Measurements from ENCODE around the gene TPSB2. TPM values are rescaled to one million over a fixed set of nuclear protein-coding genes. Genes with fewer than 3 reads are reported as not detected.
"Not testable (repeated sequence)": the region's sequence is repeated elsewhere in the genome, so short reads cannot be mapped to it uniquely, and the experiment has no call there.

The TPSB2 gene
- total RNA-seq, 1 donor from 2014 or later: not detected

DNA sequence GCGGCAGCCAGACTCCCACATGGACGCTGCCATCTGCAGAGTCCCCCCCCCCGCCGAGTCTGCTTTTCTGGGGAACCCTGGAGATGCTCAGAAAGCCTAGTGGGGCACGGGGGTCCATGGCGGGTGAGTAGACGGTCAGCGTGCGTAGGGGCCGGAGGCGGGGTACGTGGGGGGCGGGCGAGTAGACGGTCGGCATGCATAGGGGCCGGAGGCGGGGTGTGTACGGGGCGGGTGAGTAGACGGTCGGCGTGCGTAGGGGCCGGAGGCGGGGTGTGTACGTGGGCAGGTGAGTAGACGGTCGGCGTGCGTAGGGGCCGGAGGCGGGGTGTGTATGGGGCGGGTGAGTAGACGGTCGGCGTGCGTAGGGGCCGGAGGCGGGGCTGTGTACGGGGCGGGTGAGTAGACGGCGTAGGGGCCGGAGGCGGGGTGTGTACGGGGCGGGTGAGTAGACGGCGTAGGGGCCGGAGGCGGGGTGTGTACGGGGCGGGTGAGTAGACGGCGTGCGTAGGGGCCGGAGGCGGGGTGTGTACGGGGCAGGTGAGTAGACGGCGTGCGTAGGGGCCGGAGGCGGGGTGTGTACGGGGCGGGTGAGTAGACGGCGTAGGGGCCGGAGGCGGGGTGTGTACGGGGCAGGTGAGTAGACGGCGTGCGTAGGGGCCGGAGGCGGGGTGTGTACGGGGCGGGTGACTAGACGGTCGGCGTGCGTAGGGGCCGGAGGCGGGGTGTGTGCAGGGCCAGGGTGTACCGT, 44.4 kb downstream of the TPSB2 start:
- not testable (repeated sequence) for DNase-seq (ENCODE audit: low read depth)

DNA sequence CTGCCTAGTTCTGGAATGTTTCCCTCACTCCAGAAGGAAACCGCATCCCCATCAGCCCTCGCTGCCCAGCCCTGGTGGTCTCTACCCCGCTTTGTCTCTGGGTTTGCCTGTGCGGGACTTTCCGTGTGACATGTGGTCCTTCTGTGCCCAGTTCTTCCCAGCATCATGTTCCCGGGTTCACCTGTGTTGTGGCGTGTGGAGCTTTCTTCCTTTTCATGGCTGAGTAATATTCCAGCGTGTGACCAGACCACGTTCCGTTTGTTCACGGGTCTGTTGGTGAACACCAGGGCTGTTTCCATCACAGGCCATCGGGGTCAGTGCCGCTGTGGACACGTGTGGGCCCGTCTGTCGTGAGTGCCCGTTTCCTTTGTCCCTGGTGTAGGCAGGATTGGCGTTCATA, 45.0 kb downstream of the TPSB2 start:
- no peak for DNase-seq (ENCODE audit: low read depth)

DNA sequence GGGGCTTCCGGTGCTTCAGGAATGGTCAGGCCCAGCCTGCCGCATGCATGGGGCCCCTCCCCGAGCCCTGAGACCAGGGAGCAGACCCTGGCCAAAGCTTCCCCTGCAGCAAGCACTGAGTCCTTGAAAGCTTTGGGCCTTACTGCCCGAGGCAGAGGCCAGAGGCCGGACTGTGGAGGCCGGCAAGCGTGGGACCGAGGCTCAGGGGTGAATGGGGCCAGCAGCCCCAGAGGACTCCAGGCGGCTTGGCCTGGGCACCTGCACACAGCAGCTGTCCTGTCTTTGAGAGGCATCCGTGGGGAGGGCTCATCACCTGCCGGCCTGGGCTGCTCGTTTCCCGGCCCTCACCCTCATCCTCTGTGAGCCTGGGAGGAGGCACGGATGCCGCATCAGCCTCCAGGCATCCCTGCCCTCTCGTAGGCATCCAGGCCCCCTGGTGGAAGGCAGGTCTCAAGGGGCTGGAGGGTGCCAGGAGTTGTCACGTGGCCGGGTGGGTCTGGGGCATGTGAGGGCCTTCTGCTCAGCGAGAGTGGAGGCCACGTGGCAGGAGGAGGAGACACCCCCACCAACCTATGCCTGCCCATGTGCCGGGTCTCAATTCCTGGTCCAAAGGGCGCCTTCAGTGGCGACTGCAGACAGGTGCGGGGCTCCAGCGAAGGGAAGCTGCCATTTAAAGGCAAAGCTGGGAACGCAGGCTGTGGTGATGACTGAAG, 45.7 kb downstream of the TPSB2 start:
- DNase-seq (ENCODE audit: low read depth): no peak

DNA sequence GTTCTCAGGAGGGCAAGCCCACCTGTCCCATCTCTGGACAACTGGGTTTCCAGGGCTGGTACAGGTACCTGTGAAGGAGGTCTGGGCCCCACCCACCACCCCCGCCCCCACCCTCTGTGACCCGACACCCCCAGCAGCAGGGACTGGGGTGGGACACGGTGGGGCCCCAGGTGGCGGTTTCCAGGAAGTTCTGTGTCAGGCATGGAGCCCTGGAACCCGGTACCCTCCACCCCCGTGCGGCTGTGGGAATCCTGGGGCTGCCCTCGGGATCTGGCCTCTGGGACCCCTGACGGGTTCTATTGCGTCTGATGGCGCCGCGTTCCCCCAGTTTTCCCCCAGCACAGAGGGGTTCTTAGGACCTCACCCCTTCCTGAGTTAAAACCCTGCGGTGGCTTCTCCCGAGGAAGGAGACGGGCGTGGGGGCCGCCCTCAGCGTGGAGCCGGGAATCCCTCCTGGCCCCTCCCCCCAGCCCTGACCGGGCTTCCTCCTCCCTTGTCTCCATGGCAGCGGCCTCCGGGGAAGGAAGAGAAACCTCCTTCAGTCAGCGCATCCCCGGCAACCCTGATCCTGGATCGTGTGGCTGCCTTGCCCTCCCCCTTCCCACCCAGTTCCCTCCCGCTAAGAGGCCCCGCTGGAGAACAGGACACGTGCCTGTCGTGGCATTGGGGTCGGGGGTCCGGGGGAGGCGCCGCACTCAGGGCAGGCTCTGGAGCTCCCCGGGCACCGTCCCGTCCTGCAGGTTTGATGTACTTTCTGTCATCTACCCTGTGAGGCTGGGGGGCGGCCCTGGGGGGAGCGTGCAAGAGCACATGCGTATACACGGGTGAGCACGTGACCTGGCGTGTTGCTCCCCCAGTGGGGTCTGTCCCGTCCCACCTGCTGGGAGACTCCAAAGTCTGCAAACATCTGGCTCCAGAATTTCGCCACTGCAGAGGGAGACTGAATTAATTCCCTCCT, 46.8 kb downstream of the TPSB2 start:
- DNase-seq (ENCODE audit: low read depth): peak; percentile 82

DNA sequence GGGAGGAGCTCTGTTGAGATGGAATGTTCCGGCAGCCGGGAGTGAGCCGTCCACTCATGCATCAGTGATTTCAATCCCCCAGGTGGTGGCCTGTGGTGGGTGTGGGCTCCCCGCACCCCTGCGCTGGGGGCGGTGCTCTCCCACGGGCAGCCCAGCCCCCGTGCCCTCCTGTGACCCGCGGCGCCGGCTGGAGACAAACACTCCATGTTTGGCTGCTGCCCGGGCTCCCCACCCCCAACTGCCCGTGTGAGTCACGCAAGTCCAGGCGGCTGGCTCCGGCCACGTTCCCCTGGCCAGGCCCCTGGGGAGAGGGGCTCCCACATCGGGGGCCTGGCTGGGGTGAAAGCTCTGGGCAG, 47.7 kb downstream of the TPSB2 start:
- DNase-seq (ENCODE audit: low read depth): peak; percentile 94

DNA sequence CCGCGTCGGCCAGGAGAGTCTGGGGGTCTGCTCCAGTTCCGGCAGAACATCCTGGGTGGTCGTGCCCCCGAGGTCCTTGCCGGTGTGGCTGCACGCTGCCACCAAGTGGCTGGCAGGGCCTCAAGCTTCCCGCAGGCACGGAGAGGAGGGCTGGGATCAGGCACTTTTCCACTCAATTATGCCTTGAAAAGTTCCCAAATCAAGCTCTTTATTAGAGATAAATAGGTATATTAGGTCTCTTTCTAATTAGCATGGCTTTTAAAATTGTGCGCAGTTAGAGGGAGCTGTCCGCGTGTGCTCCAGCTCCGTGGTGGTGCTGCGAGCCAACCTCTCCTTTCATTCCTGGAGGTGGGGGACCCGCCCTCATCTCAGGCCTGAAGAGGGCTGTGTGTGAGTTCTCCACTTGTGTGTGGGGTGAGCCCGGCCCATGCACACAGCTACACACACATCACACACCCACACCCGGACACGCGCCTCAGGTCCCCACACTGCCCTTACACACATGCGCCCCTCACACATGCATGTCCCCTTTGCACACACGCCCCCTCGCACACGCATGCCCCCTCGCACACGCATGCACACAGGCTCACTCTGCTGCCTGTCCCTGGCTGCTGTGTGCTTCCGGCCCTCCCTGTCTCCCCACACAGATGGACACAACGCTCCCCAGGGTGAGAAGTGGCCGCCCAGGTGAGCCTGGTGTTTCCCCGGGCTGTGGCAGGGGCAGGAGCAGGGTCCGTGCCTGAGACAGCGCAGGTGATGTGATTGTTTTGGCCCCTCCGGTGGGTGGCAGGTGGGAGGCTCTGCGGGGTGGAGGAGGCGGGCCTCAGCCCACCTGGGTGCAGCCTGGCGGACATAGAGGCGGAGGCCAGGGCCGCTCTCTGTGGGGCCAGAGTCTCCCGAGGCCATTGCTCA, 48.3 kb downstream of the TPSB2 start:
- peak; percentile 52 for DNase-seq (ENCODE audit: low read depth)

DNA sequence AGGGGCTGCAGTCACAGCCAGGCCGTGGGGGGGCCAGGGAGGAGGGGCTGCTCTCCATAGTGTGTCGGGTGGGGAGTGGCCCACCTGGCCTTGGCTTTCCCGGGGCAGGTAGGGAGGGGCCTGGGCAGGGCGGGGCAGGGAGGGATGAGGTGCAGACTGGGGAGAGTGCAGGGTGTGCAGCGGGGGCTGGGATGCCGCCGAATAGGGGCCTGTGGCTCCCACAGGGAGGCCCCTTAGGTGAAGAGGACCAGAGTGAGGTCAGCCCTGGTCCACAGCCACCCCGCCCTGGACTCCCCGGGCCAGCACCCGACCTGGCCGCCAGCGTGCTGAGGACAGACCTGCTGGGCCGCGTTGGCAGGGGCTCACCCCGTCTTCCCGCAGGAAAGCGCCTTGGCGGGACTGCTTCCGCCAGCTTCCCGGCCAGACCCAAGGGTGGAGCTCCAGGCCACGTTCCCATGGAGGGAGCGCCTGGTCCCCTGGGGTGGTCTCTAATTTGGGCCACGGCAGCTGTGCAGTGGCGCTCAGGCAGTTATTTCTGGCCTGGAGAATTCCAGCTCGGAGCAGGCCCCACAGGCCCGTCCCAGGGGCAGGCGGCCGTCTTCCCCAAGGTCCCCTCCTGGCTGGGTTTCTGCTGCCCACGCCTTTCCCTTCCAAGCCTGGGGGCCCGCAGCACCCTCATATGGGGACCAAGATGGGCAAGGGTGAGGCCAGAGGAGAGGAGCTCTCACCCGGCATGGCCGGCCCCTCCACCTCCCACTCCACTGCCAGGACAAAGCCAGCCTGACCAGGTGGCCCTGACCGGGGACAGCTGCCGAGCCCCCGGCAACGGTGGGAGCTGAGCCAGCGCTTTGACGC, 49.2 kb downstream of the TPSB2 start:
- peak; percentile 87 for DNase-seq (ENCODE audit: low read depth)

Other genes with a start within 250 kb of the TPSB2 start
- gene SOX8, start 248.4 kb downstream of the TPSB2 start, total RNA-seq: 53.9 and 116 TPM in 2 replicates
- gene SSTR5, start 157.4 kb downstream of the TPSB2 start, total RNA-seq: 0.29 and 1.6 TPM in 2 replicates
- gene C1QTNF8, start 133.9 kb downstream of the TPSB2 start, total RNA-seq: not detected in 2 replicates
- gene CACNA1H, start 77.1 kb downstream of the TPSB2 start, total RNA-seq: 0.16 and 0.21 TPM in 2 replicates
- not detected in 2 replicates for gene TPSG1, start 4.9 kb downstream of the TPSB2 start, total RNA-seq
- gene TPSAB1, start 10.5 kb upstream of the TPSB2 start, total RNA-seq: not detected in 2 replicates
- not detected in 2 replicates for gene TPSD1, start 25.9 kb upstream of the TPSB2 start, total RNA-seq
- 48.5 and 57.2 TPM in 2 replicates for gene UBE2I, start 79.5 kb upstream of the TPSB2 start, total RNA-seq
- gene BAIAP3, start 103.5 kb upstream of the TPSB2 start, total RNA-seq: 3.6 and 7.1 TPM in 2 replicates
- 112 and 115 TPM in 2 replicates for gene TSR3, start 121.7 kb upstream of the TPSB2 start, total RNA-seq
- 57.0 and 63.7 TPM in 2 replicates for gene GNPTG, start 121.7 kb upstream of the TPSB2 start, total RNA-seq
- gene UNKL, start 184.5 kb upstream of the TPSB2 start, total RNA-seq: 9.8 and 18.9 TPM in 2 replicates
- gene UQCC4, start 190.6 kb upstream of the TPSB2 start, total RNA-seq: 17.0 and 21.4 TPM in 2 replicates
- gene PERCC1, start 200.9 kb upstream of the TPSB2 start, total RNA-seq: not detected in 2 replicates
- gene CCDC154, start 214.4 kb upstream of the TPSB2 start, total RNA-seq: 0.19 and 0.21 TPM in 2 replicates
- gene CLCN7, start 244.8 kb upstream of the TPSB2 start, total RNA-seq: 70.0 and 70.7 TPM in 2 replicates

All from myocyte (in vitro differentiated cells).